UCSD-AML1 (cell line): ENCODE data around the gene VPREB1.
"Not testable (repeated sequence)": the region's sequence is repeated elsewhere in the genome, so short reads cannot be mapped to it uniquely, and the experiment has no call there.

Experiments
- DNase-seq: peaks from one replicate; lab custom pipeline; 2025; ENCODE audit not compliant: unreplicated experiment; lab: John Stamatoyannopoulos, UW

The VPREB1 gene

GRCh38 chr22:22213231-22213630 is 31.4 kb upstream of the VPREB1 start:
- DNase-seq: no peak

GRCh38 chr22:22214819-22215329 is 29.7 kb upstream of the VPREB1 start:
- no peak for DNase-seq

- DNase-seq: no peak
Observed at GRCh38 chr22:22215659-22216449, 28.7 kb upstream of the VPREB1 start.

- no peak for DNase-seq
Observed at GRCh38 chr22:22216450-22216959, 28.1 kb upstream of the VPREB1 start.

GRCh38 chr22:22218302-22218701 is 26.3 kb upstream of the VPREB1 start:
- DNase-seq: no peak

GRCh38 chr22:22219140-22219996 is 25.2 kb upstream of the VPREB1 start:
- DNase-seq: no peak

GRCh38 chr22:22221043-22221442 is 23.5 kb upstream of the VPREB1 start:
- not testable (repeated sequence) for DNase-seq

- DNase-seq: no peak
Observed at GRCh38 chr22:22226448-22227187, 18.0 kb upstream of the VPREB1 start.

GRCh38 chr22:22228421-22228820 is 16.2 kb upstream of the VPREB1 start:
- no peak for DNase-seq

GRCh38 chr22:22228921-22229320 is 15.7 kb upstream of the VPREB1 start:
- no peak for DNase-seq

- DNase-seq: no peak
Observed at GRCh38 chr22:22229683-22230420, 14.7 kb upstream of the VPREB1 start.

- no peak for DNase-seq
Observed at GRCh38 chr22:22230438-22230837, 14.1 kb upstream of the VPREB1 start.

- DNase-seq: no peak
Observed at GRCh38 chr22:22233081-22233480, 11.5 kb upstream of the VPREB1 start.

- DNase-seq: no peak
Observed at GRCh38 chr22:22235558-22235957, 9.0 kb upstream of the VPREB1 start.

- DNase-seq: no peak
Observed at GRCh38 chr22:22237521-22237920, 7.1 kb upstream of the VPREB1 start.

GRCh38 chr22:22239311-22239939 is 5.2 kb upstream of the VPREB1 start:
- no peak for DNase-seq

- DNase-seq: no peak
Observed at GRCh38 chr22:22241554-22241898, 3.1 kb upstream of the VPREB1 start.

- no peak for DNase-seq
Observed at GRCh38 chr22:22242488-22242887, 2.1 kb upstream of the VPREB1 start.

- no peak for DNase-seq
Observed at GRCh38 chr22:22243033-22243680, 1.4 kb upstream of the VPREB1 start.
